NK-92 (cell line): Measurements from ENCODE around the gene THPO.

Source experiments
- DNase-seq: peaks from one replicate; lab custom pipeline; 2025; ENCODE audit not compliant: unreplicated experiment; lab: John Stamatoyannopoulos, UW

THPO gene

DNA sequence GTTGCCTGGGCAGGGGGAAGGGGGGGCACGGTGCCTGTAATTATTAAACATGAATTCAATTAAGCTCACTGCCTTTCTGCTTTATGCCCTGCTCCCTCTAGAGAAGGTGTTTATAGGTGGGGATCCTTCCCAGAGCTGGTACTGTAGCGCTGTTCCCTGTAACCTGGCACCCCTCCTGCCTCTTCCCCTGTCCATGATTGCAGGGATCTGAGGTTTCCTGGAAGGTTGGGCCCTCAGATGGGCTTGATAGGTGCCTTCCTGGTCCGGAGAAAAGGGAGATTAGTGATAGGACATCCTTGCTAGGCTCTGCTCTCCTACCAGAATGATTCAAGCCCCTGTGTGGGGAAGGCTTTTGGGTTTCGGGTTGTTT lies 42.7 kb downstream of the THPO start:
- no peak for DNase-seq

DNA sequence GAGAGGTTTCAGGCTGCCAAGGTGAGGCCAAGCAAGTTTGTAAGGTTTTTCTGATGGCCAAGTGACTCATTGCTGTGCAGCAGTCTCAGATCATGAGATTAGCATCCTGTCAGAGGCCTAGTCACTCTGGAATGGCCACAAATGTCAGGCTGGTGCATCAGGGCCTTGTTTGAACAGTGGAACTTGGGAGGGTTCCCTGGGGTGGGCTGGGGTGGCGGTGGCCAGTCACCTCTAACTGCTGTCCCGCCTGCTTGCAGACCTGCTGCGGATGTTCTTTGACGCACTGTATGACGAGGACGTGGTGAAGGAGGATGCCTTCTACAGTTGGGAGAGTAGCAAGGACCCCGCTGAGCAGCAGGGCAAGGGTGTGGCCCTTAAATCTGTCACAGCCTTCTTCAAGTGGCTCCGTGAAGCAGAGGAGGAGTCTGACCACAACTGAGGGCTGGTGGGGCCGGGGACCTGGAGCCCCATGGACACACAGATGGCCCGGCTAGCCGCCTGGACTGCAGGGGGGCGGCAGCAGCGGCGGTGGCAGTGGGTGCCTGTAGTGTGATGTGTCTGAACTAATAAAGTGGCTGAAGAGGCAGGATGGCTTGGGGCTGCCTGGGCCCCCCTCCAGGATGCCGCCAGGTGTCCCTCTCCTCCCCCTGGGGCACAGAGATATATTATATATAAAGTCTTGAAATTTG lies 43.4 kb downstream of the THPO start:
- no peak for DNase-seq

DNA sequence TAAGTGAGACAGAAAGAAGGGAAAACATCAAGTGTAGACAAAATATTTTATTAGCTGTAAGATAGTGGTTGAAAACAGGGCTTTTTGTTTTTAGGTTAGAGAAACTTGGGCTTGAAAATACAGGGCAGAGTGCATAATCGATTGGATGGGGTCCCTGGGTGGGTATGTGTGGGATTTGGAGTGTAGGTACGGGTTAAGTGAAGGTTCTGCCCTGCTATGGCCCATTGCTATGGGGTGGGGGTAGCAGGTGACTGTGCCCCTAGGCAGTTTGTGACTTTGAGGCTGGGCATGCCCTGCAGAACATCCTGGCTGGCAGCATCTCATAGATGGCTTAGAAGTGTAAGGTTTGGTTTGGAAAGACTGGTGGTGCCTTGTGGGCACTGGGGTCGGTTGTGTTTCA lies 44.3 kb downstream of the THPO start:
- DNase-seq = no peak

DNA sequence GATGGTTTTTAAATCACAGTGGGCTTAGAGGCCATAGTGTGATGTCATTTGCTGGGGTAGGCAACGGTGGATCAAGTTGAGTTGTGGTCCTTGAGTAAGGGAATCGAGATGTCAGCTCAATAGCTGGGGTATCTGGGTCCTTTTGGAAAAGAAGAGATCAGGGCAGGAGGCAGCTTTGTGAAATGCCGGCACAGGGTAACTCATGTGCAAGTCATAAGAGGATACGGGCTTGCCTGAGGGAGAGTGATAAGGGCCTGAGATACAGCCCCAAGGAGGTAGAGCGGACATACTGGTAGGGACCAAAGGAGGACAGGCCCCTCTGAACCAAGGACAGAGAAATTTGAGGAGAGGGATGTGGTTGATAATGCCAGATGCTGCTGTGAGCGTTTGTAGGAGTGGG lies 44.8 kb downstream of the THPO start:
- no peak for DNase-seq

DNA sequence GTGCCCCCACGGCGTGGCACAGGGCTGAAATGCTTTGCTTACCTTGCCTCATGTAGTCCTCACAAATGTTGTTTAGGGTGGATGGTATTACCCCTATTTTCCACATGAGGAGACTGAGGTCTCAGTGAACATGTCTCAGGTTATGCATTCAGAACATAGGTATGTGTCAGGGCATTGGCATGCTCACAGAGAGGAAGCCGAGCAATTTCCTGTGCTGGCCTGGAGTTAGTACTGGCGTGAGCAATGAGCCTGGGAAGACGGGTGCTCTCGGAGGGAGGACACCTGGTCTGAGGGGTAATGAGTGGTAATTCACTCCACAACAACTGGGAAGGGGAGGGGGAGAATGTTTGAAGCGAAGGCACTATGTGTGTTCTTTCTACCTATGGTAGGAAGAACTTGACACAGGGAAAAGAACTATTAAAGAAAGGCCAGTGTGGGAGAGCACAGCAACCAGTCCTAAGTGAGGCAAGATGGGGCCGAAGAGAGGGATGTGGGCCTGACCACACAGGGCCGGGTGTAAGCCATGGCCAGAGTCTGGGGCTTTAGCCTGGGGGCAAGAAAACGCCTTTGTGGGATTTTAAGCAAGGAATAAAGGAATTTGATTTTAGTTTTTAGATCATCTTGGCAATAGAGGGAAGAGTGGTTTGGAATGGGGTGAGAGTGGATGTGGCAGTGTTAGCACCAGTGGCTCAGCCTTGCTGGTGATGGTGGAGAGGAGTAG lies 45.5 kb downstream of the THPO start:
- no peak for DNase-seq

DNA sequence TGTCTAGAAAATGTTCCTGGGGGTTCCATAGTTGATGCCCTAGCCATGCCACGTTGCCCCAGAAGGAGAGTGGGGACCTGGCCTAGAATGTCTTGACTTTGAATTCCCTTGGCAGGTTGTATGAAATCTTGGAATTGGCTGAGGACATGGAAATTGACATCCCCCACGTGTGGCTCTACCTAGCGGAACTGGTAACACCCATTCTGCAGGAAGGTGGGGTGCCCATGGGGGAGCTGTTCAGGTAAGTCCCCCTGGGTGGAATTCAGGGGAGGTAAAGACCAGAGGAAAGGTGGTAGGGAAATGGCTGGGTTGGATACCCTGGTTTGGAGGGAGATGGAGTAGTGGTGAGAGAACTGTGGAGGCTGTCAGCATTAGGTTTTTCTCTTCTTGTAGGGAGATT lies 49.5 kb downstream of the THPO start:
- DNase-seq = no peak

DNA sequence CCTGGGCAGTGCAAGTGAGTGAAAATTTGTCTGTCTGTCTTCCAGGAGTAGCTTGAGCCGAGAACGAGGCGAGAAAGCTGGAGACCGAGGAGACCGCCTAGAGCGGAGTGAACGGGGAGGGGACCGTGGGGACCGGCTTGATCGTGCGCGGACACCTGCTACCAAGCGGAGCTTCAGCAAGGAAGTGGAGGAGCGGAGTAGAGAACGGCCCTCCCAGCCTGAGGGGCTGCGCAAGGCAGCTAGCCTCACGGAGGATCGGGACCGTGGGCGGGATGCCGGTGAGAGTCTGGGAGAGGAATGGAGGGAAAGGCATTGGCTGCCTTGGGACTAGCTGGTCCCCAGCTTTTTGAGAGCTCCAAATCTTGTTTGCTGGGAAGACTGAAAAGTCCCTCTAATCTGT lies 50.8 kb downstream of the THPO start:
- no peak for DNase-seq

DNA sequence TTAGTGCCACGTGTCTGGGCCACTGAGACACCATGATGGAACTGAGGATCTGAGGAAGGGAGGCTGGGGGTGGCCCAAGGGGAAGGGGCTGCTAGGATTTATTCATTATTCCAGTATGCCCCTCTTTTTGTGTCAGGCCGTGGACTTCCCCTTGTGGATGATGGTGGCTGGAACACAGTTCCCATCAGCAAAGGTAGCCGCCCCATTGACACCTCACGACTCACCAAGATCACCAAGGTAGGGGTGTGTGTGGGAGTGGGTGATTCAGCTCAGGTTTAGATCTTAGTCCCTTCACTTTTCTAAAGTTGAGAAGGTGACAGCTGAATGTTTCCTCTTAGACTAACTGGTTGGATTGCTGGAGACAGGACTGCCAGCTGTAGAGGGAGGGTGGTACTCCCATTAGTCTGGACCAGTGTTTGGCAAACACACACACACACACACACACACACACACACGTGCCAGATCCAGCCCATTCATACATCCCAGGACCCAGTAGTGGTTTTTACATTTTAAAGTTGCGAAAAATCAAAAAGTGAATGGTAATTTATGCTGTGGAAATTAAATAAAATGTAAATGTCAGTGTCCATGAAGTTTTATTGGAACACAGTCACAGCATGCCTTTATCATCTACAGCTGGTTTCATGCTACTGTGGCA lies 52.2 kb downstream of the THPO start:
- no peak for DNase-seq

DNA sequence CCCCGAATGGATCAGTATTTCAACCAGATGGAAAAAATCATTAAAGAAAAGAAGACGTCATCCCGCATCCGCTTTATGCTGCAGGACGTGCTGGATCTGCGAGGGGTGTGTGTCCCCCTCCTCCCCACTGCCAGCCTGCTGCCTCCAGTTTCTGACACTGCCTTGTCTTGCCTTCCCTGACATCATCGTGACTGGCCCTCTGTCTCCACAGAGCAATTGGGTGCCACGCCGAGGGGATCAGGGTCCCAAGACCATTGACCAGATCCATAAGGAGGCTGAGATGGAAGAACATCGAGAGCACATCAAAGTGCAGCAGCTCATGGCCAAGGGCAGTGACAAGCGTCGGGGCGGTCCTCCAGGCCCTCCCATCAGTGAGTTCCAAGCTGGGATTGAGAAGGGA lies 52.7 kb downstream of the THPO start:
- DNase-seq = no peak

DNA sequence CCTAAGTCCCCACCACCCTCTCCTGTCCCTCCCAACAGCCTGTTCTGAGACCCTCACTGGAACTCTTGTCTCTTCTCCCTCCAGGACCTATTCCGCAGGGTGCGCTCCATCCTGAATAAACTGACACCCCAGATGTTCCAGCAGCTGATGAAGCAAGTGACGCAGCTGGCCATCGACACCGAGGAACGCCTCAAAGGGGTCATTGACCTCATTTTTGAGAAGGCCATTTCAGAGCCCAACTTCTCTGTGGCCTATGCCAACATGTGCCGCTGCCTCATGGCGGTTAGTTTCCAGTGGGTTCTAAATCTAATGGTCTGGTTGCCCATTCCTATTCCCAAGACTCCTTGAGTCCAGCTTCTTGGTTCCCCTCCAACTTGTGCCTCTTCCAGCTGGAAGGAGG lies 54.3 kb downstream of the THPO start:
- DNase-seq = no peak

DNA sequence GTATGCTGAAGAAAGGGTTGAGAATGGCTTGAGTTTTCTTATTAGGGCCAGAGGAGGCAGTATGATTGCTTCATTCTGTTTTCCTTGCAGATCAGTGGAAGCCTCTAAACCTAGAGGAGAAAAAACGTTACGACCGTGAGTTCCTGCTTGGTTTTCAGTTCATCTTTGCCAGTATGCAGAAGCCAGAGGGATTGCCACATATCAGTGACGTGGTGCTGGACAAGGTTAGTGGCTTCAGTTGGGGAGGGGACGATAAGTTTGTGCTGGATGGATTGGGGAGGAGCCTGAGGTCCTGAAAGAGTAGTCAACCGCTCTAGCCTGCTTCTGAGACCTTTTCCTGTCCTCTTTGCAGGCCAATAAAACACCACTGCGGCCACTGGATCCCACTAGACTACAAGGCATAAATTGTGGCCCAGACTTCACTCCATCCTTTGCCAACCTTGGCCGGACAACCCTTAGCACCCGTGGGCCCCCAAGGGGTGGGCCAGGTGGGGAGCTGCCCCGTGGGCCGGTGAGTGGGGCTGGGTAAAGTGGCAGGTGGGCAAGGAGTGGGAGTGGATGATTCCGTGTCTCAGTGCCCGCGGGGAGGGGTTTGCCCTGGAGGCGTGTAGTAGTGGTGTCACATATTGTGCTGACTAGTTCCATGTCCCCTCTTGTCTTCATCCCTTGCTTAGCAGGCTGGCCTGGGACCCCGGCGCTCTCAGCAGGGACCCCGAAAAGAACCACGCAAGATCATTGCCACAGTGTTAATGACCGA lies 55.1 kb downstream of the THPO start:
- no peak for DNase-seq
